Trophoblast cell (in vitro differentiated cells and primary cell): ENCODE results near the gene SEC16A.

ENCODE experiments used
- DNase-seq, 2 donors: peaks; one replicate each; pipeline ENCODE4 v3.0.0-alpha.2; 2016
- H2AFZ ChIP-seq: 2 replicates; pipeline ENCODE4 v1.6.1; 2013; ENCODE audit warnings: low read length, moderate library complexity, mild to moderate bottlenecking; ENCODE audit not compliant: insufficient read depth, poor library complexity
- H2AK5ac ChIP-seq: 2 replicates; pipeline ENCODE4 v1.6.1; 2013; ENCODE audit warnings: mild to moderate bottlenecking, low read length
- H2BK120ac ChIP-seq: 2 replicates; pipeline ENCODE4 v1.6.1; 2013; ENCODE audit warnings: low read length, mild to moderate bottlenecking, moderate library complexity; ENCODE audit not compliant: insufficient read depth, poor library complexity
- H2BK12ac ChIP-seq: 2 replicates; pipeline ENCODE4 v1.6.1; 2013; ENCODE audit warnings: mild to moderate bottlenecking, low read length, moderate library complexity
- H2BK5ac ChIP-seq: 2 replicates; pipeline ENCODE4 v1.6.1; 2013; ENCODE audit warnings: low read length, low read depth, moderate library complexity, mild to moderate bottlenecking; ENCODE audit not compliant: poor library complexity
- H3K14ac ChIP-seq: 2 replicates; pipeline ENCODE4 v1.6.1; 2013; ENCODE audit warnings: mild to moderate bottlenecking, low read length
- H3K18ac ChIP-seq: 2 replicates; pipeline ENCODE4 v1.6.1; 2013; ENCODE audit warnings: mild to moderate bottlenecking, low read length
- H3K23ac ChIP-seq: 2 replicates; pipeline ENCODE4 v1.6.1; 2013; ENCODE audit warnings: low read length
- H3K27ac ChIP-seq: 2 replicates; pipeline ENCODE4 v1.5.1; 2013; ENCODE audit warnings: low read depth, mild to moderate bottlenecking, inconsistent platforms, low read length, moderate library complexity
- H3K27me3 ChIP-seq: 2 replicates; pipeline ENCODE4 v1.6.1; 2013; ENCODE audit warnings: inconsistent platforms, mild to moderate bottlenecking, low read length, moderate library complexity; ENCODE audit not compliant: insufficient read depth
- H3K36me3 ChIP-seq, 2 experiments: 1 replicate in 1 of 2; 2 replicates in 1 of 2; pipeline ENCODE4 v1.6.1; 2013; ENCODE audit warnings: low read length in 2 of 2, mild to moderate bottlenecking in 2 of 2, moderate library complexity in 1 of 2; ENCODE audit not compliant: insufficient read depth in 2 of 2, control insufficient read depth in 1 of 2
- H3K4ac ChIP-seq: 2 replicates; pipeline ENCODE4 v1.6.1; 2013; ENCODE audit warnings: low read depth, mild to moderate bottlenecking, low read length, moderate library complexity
- H3K4me1 ChIP-seq, 2 experiments: 1 replicate in 1 of 2; 2 replicates in 1 of 2; pipeline ENCODE4 v1.6.1; 2013; ENCODE audit warnings: low read length in 2 of 2, mild to moderate bottlenecking in 2 of 2, moderate library complexity in 1 of 2; ENCODE audit not compliant: insufficient read depth in 2 of 2, control insufficient read depth in 1 of 2
- H3K4me2 ChIP-seq: 2 replicates; pipeline ENCODE4 v1.6.1; 2013; ENCODE audit warnings: inconsistent platforms, mild to moderate bottlenecking, low read length, moderate library complexity
- H3K4me3 ChIP-seq: 2 replicates; pipeline ENCODE4 v1.5.1; 2013; ENCODE audit warnings: mild to moderate bottlenecking, low read depth, low read length, inconsistent platforms
- H3K79me1 ChIP-seq: one replicate; pipeline ENCODE4 v1.6.1; 2013; ENCODE audit warnings: low read length
- H3K79me2 ChIP-seq: 2 replicates; pipeline ENCODE4 v1.6.1; 2013; ENCODE audit warnings: low read length, mild to moderate bottlenecking; ENCODE audit not compliant: control insufficient read depth, insufficient read depth, poor library complexity
- H3K9ac ChIP-seq: 2 replicates; pipeline ENCODE4 v1.6.1; 2013; ENCODE audit warnings: mild to moderate bottlenecking, low read length
- H3K9me3 ChIP-seq: 2 replicates; pipeline ENCODE4 v1.6.1; 2013; ENCODE audit warnings: low read depth, mild to moderate bottlenecking, control low read depth, inconsistent platforms, low read length; ENCODE audit not compliant: insufficient read depth
- H4K12ac ChIP-seq: 2 replicates; pipeline ENCODE4 v1.6.1; 2013; ENCODE audit warnings: low read depth, mild to moderate bottlenecking, low read length, moderate library complexity
- H4K8ac ChIP-seq: 2 replicates; pipeline ENCODE4 v1.6.1; 2013; ENCODE audit warnings: low read depth, mild to moderate bottlenecking, low read length, moderate library complexity
- H4K91ac ChIP-seq: one replicate; pipeline ENCODE4 v1.6.1; 2013; ENCODE audit warnings: low read depth, mild to moderate bottlenecking, low read length, moderate library complexity
- whole genome bisulfite sequencing: extraction: QIAGEN DNeasy Blood & Tissue Kit; methylation state at CpG from one replicate; pipeline ENCODE4 v1.1.7; 2013; ENCODE audit warnings: missing lambda C conversion rate; ENCODE audit not compliant: insufficient read length, insufficient coverage; ENCODE audit errors: extremely low coverage; 5-methylcytosine and 5-hydroxymethylcytosine counted together

SEC16A gene

GRCh38 chr9:136486131-136486530, 3.3 kb upstream of the SEC16A start:
- no peaks in the 10 kb centered on the region for H3K9me3 ChIP-seq
- H3K4ac ChIP-seq, result no peak overlapping the region
- H2BK120ac ChIP-seq, result no peak overlapping the region
- no peak overlapping the region for H3K4me3 ChIP-seq
- no peak for DNase-seq
- no peak overlapping the region for H2AFZ ChIP-seq
- H3K9ac ChIP-seq, result no peak overlapping the region
- no peak overlapping the region for H3K4me2 ChIP-seq
- peaks cover 15% of the 10 kb centered on the region for H3K79me2 ChIP-seq
- H3K79me1 ChIP-seq, result peaks cover 12% of the 10 kb centered on the region
- no peak overlapping the region for H2BK12ac ChIP-seq
- H4K91ac ChIP-seq, result no peak overlapping the region
- no peak overlapping the region for H2AK5ac ChIP-seq
- no peak overlapping the region for H2BK5ac ChIP-seq
- no peak overlapping the region for H4K12ac ChIP-seq
- H4K8ac ChIP-seq, result no peak overlapping the region
- H3K14ac ChIP-seq, result no peak overlapping the region
- H3K4me1 ChIP-seq, result peaks cover 7 to 13% of the 10 kb centered on the region in 2 experiments
- no peak overlapping the region for H3K27ac ChIP-seq
- no peaks in the 10 kb centered on the region for H3K36me3 ChIP-seq
- no CpG with 5 or more reads among the region's 7 CpGs for WGBS
- H3K23ac ChIP-seq, result no peak overlapping the region
- H3K18ac ChIP-seq, result no peak overlapping the region
- no peaks in the 10 kb centered on the region for H3K27me3 ChIP-seq

GRCh38 chr9:136485049-136486045, 2.5 kb upstream of the SEC16A start:
- WGBS, result no CpG with 5 or more reads among the region's 21 CpGs
- H3K18ac ChIP-seq, result no peak overlapping the region
- no peak overlapping the region for H2AFZ ChIP-seq
- DNase-seq, result peak; percentile 79 to 88
- no peak overlapping the region for H2AK5ac ChIP-seq
- H4K91ac ChIP-seq, result no peak overlapping the region
- H3K27me3 ChIP-seq, result no peaks in the 10 kb centered on the region
- H3K9ac ChIP-seq, result no peak overlapping the region
- no peak overlapping the region for H4K8ac ChIP-seq
- H3K9me3 ChIP-seq, result no peaks in the 10 kb centered on the region
- H2BK12ac ChIP-seq, result no peak overlapping the region
- peaks cover 12% of the 10 kb centered on the region for H3K79me1 ChIP-seq
- H2BK5ac ChIP-seq, result no peak overlapping the region
- no peak overlapping the region for H3K4ac ChIP-seq
- no peaks in the 10 kb centered on the region for H3K36me3 ChIP-seq
- peak overlapping the region; percentile 38 for H3K4me3 ChIP-seq
- H2BK120ac ChIP-seq, result no peak overlapping the region
- no peak overlapping the region for H3K4me2 ChIP-seq
- H3K4me1 ChIP-seq, result peaks cover 7 to 13% of the 10 kb centered on the region in 2 experiments
- no peak overlapping the region for H4K12ac ChIP-seq
- H3K27ac ChIP-seq, result no peak overlapping the region
- H3K14ac ChIP-seq, result no peak overlapping the region
- H3K79me2 ChIP-seq, result peaks cover 15% of the 10 kb centered on the region
- H3K23ac ChIP-seq, result no peak overlapping the region

GRCh38 chr9:136484153-136485048, 1.6 kb upstream of the SEC16A start:
- Histone ChIP-seq H3K4me1 (peaks cover 7 to 14% of the 10 kb centered on the region in 2 experiments), H4K12ac (peak overlapping the region; percentile 69), H3K23ac (no peak overlapping the region), H3K79me1 (peaks cover 12% of the 10 kb centered on the region), H3K27ac (peak overlapping the region; percentile 34), H2AFZ (peak overlapping the region; percentile 74), H3K18ac (peak overlapping the region; percentile 49), H2BK12ac (no peak overlapping the region), H3K27me3 (no peaks in the 10 kb centered on the region), H2BK120ac (no peak overlapping the region), H3K9ac (peak overlapping the region; percentile 31), H3K79me2 (peaks cover 17% of the 10 kb centered on the region), H2AK5ac (peak overlapping the region; percentile 11), H3K4me2 (peak overlapping the region; percentile 65), H3K36me3 (peaks cover 6% of the 10 kb centered on the region in 2 experiments), H2BK5ac (no peak overlapping the region), H3K4ac (no peak overlapping the region), H3K4me3 (peak overlapping the region; percentile 70), H3K9me3 (no peaks in the 10 kb centered on the region), H3K14ac (peak overlapping the region; percentile 62), H4K8ac (peak overlapping the region; percentile 69), H4K91ac (peak overlapping the region; percentile 50)
- DNase-seq, result peak in 1 of 2 donors; percentile 24
- no CpG with 5 or more reads among the region's 59 CpGs for WGBS

GRCh38 chr9:136483589-136484152, 831 bp upstream of the SEC16A start:
- peak overlapping the region; percentile 94 for H2BK120ac ChIP-seq
- peak overlapping the region; percentile 61 for H3K4ac ChIP-seq
- H3K27me3 ChIP-seq, result no peaks in the 10 kb centered on the region
- H3K4me1 ChIP-seq, result peaks cover 7 to 14% of the 10 kb centered on the region in 2 experiments
- H4K8ac ChIP-seq, result peak overlapping the region; percentile 99
- H2AFZ ChIP-seq, result peak overlapping the region; percentile 96
- peak overlapping the region; percentile 94 for H3K14ac ChIP-seq
- peak overlapping the region; percentile 83 for H4K12ac ChIP-seq
- DNase-seq, result peak; percentile 96 to 98
- WGBS, result no CpG with 5 or more reads among the region's 63 CpGs
- peak overlapping the region; percentile 98 for H3K18ac ChIP-seq
- H2BK12ac ChIP-seq, result no peak overlapping the region
- H3K9me3 ChIP-seq, result no peaks in the 10 kb centered on the region
- peaks cover 12% of the 10 kb centered on the region for H3K79me1 ChIP-seq
- H3K9ac ChIP-seq, result peak overlapping the region; percentile 31
- peak overlapping the region; percentile 97 for H3K27ac ChIP-seq
- H2BK5ac ChIP-seq, result peak overlapping the region; percentile 99
- peaks cover 17% of the 10 kb centered on the region for H3K79me2 ChIP-seq
- peak overlapping the region; percentile 65 for H3K4me2 ChIP-seq
- H3K23ac ChIP-seq, result no peak overlapping the region
- peak overlapping the region; percentile 75 for H2AK5ac ChIP-seq
- peak overlapping the region; percentile 99 for H4K91ac ChIP-seq
- H3K36me3 ChIP-seq, result peaks cover 6% of the 10 kb centered on the region in 2 experiments
- H3K4me3 ChIP-seq, result peak overlapping the region; percentile 70
